Natural killer cell (primary cell): ENCODE data around the gene RPS24. TPM values are rescaled to one million over a fixed set of nuclear protein-coding genes. Genes with fewer than 3 reads are reported as not detected.
A peak's percentile ranks its signal among the peaks of the same experiment; 100 is the strongest.

Source experiments
- ATAC-seq, 3 donors: fragments of 150-1000 bp in 2 of 3; fragments of 200-7000 bp in 1 of 3; cut with Tn5 transposase; 1 replicate in 1 of 3; 2 replicates in 2 of 3; pipeline ENCODE4 v1.10.0; 2021; ENCODE audit warnings: mild to moderate bottlenecking in 2 of 3, moderate library complexity in 2 of 3
- DNase-seq, 2 donors: peaks; one replicate each; pipeline versions ENCODE4 v3.0.0 to v3.0.0-alpha.2; 2013 to 2021; ENCODE audit warnings: mixed read lengths in 1 of 2
- H3K27ac ChIP-seq: one replicate; pipeline ENCODE4 v1.5.1; 2013; ENCODE audit warnings: mild to moderate bottlenecking, low read length
- H3K27me3 ChIP-seq: one replicate; pipeline ENCODE4 v1.6.1; 2013; ENCODE audit warnings: low read length; ENCODE audit not compliant: control insufficient read depth, insufficient read depth
- H3K36me3 ChIP-seq: one replicate; pipeline ENCODE4 v1.6.1; 2013; ENCODE audit warnings: low read length; ENCODE audit not compliant: control insufficient read depth, insufficient read depth
- H3K4me1 ChIP-seq: one replicate; pipeline ENCODE4 v1.6.1; 2013; ENCODE audit warnings: low read length; ENCODE audit not compliant: control insufficient read depth, insufficient read depth
- H3K4me3 ChIP-seq: one replicate; pipeline ENCODE4 v1.5.1; 2013; ENCODE audit warnings: low read length
- H3K9me3 ChIP-seq: one replicate; pipeline ENCODE4 v1.6.1; 2013; ENCODE audit warnings: low read length; ENCODE audit not compliant: control insufficient read depth, insufficient read depth
- H3K27ac Mint-ChIP-seq, 2 donors: one replicate each; pipeline ENCODE4 v1.8.0; 2022; ENCODE audit warnings: mild to moderate bottlenecking in 2 of 2, mixed read lengths in 2 of 2, moderate library complexity in 1 of 2
- H3K27me3 Mint-ChIP-seq, 2 donors: one replicate each; pipeline ENCODE4 v1.8.0; 2022; ENCODE audit warnings: low read depth in 2 of 2, mixed read lengths in 2 of 2
- H3K36me3 Mint-ChIP-seq: one replicate; pipeline ENCODE4 v1.8.0; 2022; ENCODE audit warnings: mixed read lengths
- H3K4me1 Mint-ChIP-seq, 2 donors: one replicate each; pipeline ENCODE4 v1.8.0; 2022; ENCODE audit warnings: mixed read lengths in 2 of 2
- H3K4me3 Mint-ChIP-seq: one replicate; pipeline ENCODE4 v1.8.0; 2022; ENCODE audit warnings: mild to moderate bottlenecking, moderate library complexity, mixed read lengths
- H3K9me3 Mint-ChIP-seq, 2 donors: one replicate each; pipeline ENCODE4 v1.8.0; 2022; ENCODE audit warnings: mixed read lengths in 2 of 2
- WGBS: methylation state at CpG from one replicate; pipeline ENCODE4 v1.1.7; 2013; ENCODE audit warnings: missing lambda C conversion rate; ENCODE audit not compliant: insufficient coverage; 5-methylcytosine and 5-hydroxymethylcytosine counted together
- intact Hi-C: fragments of 100-400 bp; cut with micrococcal nuclease; formaldehyde crosslinking; loops from one replicate; pipeline ENCODE4 v1.14.2; 2022
- total RNA-seq, 4 donors: library from RNA; stranded (reverse); fragments of 120-200 nt in 1 of 4; gene quantifications; one replicate each; pipeline versions ENCODE4 v1.2.3 to v1.2.4, GENCODE V29; 2013 to 2022
- TF ChIP-seq, protein P1 (sequence below): fragments of 200-600 bp; IDR thresholded peaks from one replicate; pipeline ENCODE4 v1.8.0; 2022; ENCODE audit warnings: antibody characterized with exemption

RPS24 gene
- total RNA-seq, 3 donors from 2014 or later (not counting 1 experiment from before 2014, with no cell fraction given) = 887 to 1,039 (median 981) TPM

DNA sequence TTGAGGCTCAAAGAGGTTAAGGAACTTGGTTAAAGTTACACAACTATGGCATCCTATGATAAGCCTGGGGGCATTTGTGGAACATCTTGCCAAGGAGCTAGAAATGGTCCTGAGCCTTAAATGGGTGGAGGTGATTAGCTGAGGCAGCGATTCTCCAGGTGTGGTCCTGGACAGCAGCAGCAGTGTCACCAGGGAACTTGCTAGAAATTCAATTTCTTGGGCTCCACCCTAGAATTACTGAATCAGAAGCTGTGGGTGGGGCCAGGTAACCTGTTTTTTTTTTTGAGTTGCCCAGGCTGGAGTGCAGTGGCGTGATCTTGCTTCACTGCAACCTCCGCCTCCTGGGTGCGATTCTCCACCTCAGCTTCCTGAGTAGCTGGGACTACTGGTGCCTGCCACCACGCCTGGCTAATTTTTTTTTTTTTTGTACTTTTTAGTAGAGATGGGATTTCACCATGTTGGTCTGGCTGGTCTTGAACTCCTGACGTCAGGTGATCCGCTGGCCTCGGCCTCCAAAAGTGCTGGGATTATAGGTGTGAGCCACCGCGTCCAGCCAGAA lies 13.1 kb downstream of the RPS24 start:
- H3K27ac Mint-ChIP-seq = no peak overlapping the region
- TF ChIP-seq, protein P1, sequence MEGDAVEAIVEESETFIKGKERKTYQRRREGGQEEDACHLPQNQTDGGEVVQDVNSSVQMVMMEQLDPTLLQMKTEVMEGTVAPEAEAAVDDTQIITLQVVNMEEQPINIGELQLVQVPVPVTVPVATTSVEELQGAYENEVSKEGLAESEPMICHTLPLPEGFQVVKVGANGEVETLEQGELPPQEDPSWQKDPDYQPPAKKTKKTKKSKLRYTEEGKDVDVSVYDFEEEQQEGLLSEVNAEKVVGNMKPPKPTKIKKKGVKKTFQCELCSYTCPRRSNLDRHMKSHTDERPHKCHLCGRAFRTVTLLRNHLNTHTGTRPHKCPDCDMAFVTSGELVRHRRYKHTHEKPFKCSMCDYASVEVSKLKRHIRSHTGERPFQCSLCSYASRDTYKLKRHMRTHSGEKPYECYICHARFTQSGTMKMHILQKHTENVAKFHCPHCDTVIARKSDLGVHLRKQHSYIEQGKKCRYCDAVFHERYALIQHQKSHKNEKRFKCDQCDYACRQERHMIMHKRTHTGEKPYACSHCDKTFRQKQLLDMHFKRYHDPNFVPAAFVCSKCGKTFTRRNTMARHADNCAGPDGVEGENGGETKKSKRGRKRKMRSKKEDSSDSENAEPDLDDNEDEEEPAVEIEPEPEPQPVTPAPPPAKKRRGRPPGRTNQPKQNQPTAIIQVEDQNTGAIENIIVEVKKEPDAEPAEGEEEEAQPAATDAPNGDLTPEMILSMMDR = no peak
- H3K9me3 Mint-ChIP-seq = no peaks in the 10 kb centered on the region
- no peaks in the 10 kb centered on the region for H3K9me3 ChIP-seq
- no peak for ATAC-seq
- intact Hi-C loops = loop anchor here (1.0 to 10.0 kb wide), 4 partner anchors 111 to 1149 kb away; no protein-coding TSS in a partner anchor
- DNase-seq = no peak
- H3K27ac ChIP-seq = no peak overlapping the region
- no peak overlapping the region for H3K4me3 ChIP-seq
- H3K4me1 ChIP-seq = peaks cover 8% of the 10 kb centered on the region
- peaks cover 12% of the 10 kb centered on the region for H3K36me3 ChIP-seq
- H3K27me3 ChIP-seq = no peaks in the 10 kb centered on the region
- 75% methylated on average over 10 of the region's 10 CpGs for WGBS
- no peaks in the 10 kb centered on the region for H3K36me3 Mint-ChIP-seq
- no peaks in the 10 kb centered on the region for H3K27me3 Mint-ChIP-seq
- H3K4me3 Mint-ChIP-seq = no peak overlapping the region
- H3K4me1 Mint-ChIP-seq = peaks cover 17 to 19% of the 10 kb centered on the region in 2 donors

DNA sequence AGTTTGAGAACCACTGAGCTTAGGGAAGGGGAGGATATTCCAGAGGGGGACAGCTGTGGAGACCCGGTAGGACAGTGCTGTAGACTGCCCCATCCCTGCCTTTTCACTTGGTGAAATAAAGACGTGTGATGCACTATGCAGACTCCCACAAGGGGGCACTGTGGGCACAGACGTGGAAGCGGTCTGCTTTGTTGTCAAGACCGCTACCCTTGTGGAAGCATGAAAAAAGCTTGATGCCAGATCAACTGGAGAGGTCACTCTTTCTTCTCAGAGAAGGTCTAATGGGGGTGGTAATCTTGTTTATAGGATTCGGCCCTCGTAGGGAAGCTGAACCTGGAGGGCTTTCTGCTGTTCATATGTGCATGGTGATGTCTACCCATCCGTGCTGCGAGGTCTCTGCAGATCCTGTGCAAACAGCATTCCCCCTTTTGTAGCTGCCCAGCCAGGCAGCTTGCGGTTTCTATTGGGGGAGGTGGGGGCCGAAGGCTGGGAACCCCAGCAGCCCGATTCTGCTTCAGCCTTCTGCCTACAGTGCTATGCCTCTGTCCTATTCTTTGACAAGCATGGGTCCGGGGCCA lies 13.7 kb downstream of the RPS24 start:
- Histone ChIP-seq H3K4me3 (no peak overlapping the region), H3K36me3 (peaks cover 6% of the 10 kb centered on the region), H3K4me1 (peaks cover 8% of the 10 kb centered on the region), H3K27me3 (no peaks in the 10 kb centered on the region), H3K27ac (no peak overlapping the region), H3K9me3 (no peaks in the 10 kb centered on the region)
- Mint-ChIP-seq H3K27me3 (no peaks in the 10 kb centered on the region), H3K4me1 (peaks cover 12 to 19% of the 10 kb centered on the region in 2 donors), H3K36me3 (no peaks in the 10 kb centered on the region), H3K4me3 (no peak overlapping the region), H3K9me3 (no peaks in the 10 kb centered on the region), H3K27ac (no peak overlapping the region)
- intact Hi-C loops = loop anchor here (1.0 to 10.0 kb wide), 4 partner anchors 110 to 1148 kb away; no protein-coding TSS in a partner anchor
- TF ChIP-seq, protein P1 = peak; percentile 87
- DNase-seq = peak; percentile 79 to 88
- 29% methylated on average over 13 of the region's 13 CpGs for WGBS
- ATAC-seq = peak; percentile 87 to 99 (median 96)

DNA sequence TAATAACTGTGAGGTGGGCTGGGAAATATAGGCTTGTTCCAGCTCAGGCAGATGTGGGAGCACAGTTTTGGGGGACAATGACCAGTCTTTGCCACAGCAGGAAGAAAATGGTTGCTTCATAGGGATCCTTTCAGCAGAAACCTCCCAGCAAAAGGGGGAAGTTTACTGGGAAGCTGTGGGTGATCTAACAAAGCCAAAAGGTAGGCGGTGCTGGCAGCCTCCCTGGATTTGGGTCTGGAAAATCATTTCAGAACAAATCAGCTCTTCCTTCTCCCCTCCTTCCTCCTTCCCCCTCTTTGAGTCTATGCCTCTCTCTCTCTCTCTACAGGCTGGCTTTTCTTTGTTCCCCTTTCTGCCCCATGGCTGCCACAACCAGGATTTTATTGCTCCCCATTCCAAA lies 16.2 kb downstream of the RPS24 start:
- no peak for DNase-seq
- intact Hi-C loops = loop anchor here (5.0 to 10.0 kb wide), 2 partner anchors 107 to 385 kb away; no protein-coding TSS in a partner anchor
- no peaks in the 10 kb centered on the region for H3K27me3 Mint-ChIP-seq
- H3K36me3 Mint-ChIP-seq = no peaks in the 10 kb centered on the region
- 91% methylated on average over 1 of the region's 1 CpG for WGBS
- Histone ChIP-seq H3K27me3 (no peaks in the 10 kb centered on the region), H3K27ac (no peak overlapping the region), H3K4me3 (no peak overlapping the region), H3K9me3 (no peaks in the 10 kb centered on the region), H3K4me1 (peaks cover 8% of the 10 kb centered on the region), H3K36me3 (no peaks in the 10 kb centered on the region)
- peaks cover 9 to 11% of the 10 kb centered on the region in 2 donors for H3K4me1 Mint-ChIP-seq
- no peak overlapping the region for H3K27ac Mint-ChIP-seq
- H3K4me3 Mint-ChIP-seq = no peak overlapping the region
- TF ChIP-seq, protein P1 = no peak
- no peak for ATAC-seq
- H3K9me3 Mint-ChIP-seq = no peaks in the 10 kb centered on the region
